ENCODE data around the gene CRPPA.
A peak's percentile ranks its signal among the peaks of the same experiment; 100 is the strongest.

The CRPPA gene

GRCh38 chr7:16420649-16421332 is 547 bp downstream of the CRPPA start (continued):
- TF ChIP-seq ZNF518A (tag by site-specific recombination; conservative IDR thresholded peaks at IDR 0.05; ENCODE audit: low read depth), result no peak
- TF ChIP-seq ZNF148 (tag by site-specific recombination; IDR thresholded peaks at IDR 0.05; ENCODE audit: borderline replicate concordance), result no peak
- TF ChIP-seq ZFHX2 (tag by site-specific recombination; conservative IDR thresholded peaks at IDR 0.05), result no peak
- no peak for TF ChIP-seq KLF9 (tag by site-specific recombination; IDR thresholded peaks at IDR 0.05; ENCODE audit: low read depth)
- no peak for TF ChIP-seq ZNF704 (tag by site-specific recombination; IDR thresholded peaks at IDR 0.05)
- no peak for TF ChIP-seq GLI2 (tag by site-specific recombination; IDR thresholded peaks at IDR 0.05; ENCODE audit: borderline replicate concordance, low read depth)
- no peak for TF ChIP-seq ZNF280D (tag by site-specific recombination; IDR thresholded peaks at IDR 0.05)
- no peak for TF ChIP-seq FEZF1 (tag by site-specific recombination; IDR thresholded peaks at IDR 0.05)
- no peak for TF ChIP-seq ZNF391 (tag by site-specific recombination; IDR thresholded peaks at IDR 0.05; ENCODE audit: borderline replicate concordance, low read depth)
- no peak for TF ChIP-seq ZNF362 (tag by site-specific recombination; IDR thresholded peaks at IDR 0.05)
- no peak for TF ChIP-seq HOXC10 (CRISPR knock-in tag; IDR thresholded peaks at IDR 0.05)
- TF ChIP-seq ZNF560 (tag by site-specific recombination; IDR thresholded peaks at IDR 0.05; ENCODE audit: borderline replicate concordance), result no peak
- TF ChIP-seq ZNF280C (tag by site-specific recombination; IDR thresholded peaks at IDR 0.05), result no peak
- no peak for TF ChIP-seq ZNF48 (tag by site-specific recombination; IDR thresholded peaks at IDR 0.05)
- TF ChIP-seq ZNF623 (tag by site-specific recombination; IDR thresholded peaks at IDR 0.05), result no peak
- TF ChIP-seq ZBTB26 (tag by site-specific recombination; optimal IDR thresholded peaks at IDR 0.05), result peak; percentile 76
- TF ChIP-seq ZNF514 (tag by site-specific recombination; IDR thresholded peaks at IDR 0.05), result no peak
- no peak for TF ChIP-seq ZNF169 (tag by site-specific recombination; IDR thresholded peaks at IDR 0.05)
- TF ChIP-seq BCL11B (tag by site-specific recombination; IDR thresholded peaks at IDR 0.05; ENCODE audit: low read depth), result no peak
- no peak for TF ChIP-seq ELK4 (IDR thresholded peaks at IDR 0.05; ENCODE audit: borderline replicate concordance, low read depth, low read length)
- TF ChIP-seq ZNF146 (tag by site-specific recombination; IDR thresholded peaks at IDR 0.05), result no peak

All from HEK293 (cell line).